ENCODE data around the gene PSMD2. TPM values are rescaled to one million over a fixed set of nuclear protein-coding genes. Genes with fewer than 3 reads are reported as not detected.

The PSMD2 gene
- total RNA-seq, 1 donor, result 364 TPM

- no peak for TF ChIP-seq CTCF (IDR thresholded peaks at IDR 0.05; ENCODE audit: insufficient read depth, low read depth, low read length)
- DNase-seq (ENCODE audit: low read depth), result no peak
- H3K4me3 ChIP-seq (ENCODE audit: low read depth, low read length), result no peak overlapping the region
Measured at GRCh38 chr3:184283681-184284080, 15.4 kb upstream of the PSMD2 start.

- peak; percentile 67 for DNase-seq (ENCODE audit: low read depth)
- no peak overlapping the region for H3K4me3 ChIP-seq (ENCODE audit: low read depth, low read length)
- peak; percentile 56 for TF ChIP-seq CTCF (IDR thresholded peaks at IDR 0.05; ENCODE audit: insufficient read depth, low read depth, low read length)
Measured at GRCh38 chr3:184284696-184285095, 14.3 kb upstream of the PSMD2 start.

- no peak overlapping the region for H3K4me3 ChIP-seq (ENCODE audit: low read depth, low read length)
Measured at GRCh38 chr3:184289426-184289938, 9.6 kb upstream of the PSMD2 start.

GRCh38 chr3:184290331-184290730 lies 8.7 kb upstream of the PSMD2 start:
- DNase-seq (ENCODE audit: low read depth), result no peak
- H3K4me3 ChIP-seq (ENCODE audit: low read depth, low read length), result no peak overlapping the region
- no peak for TF ChIP-seq CTCF (IDR thresholded peaks at IDR 0.05; ENCODE audit: insufficient read depth, low read depth, low read length)

More at GRCh38 chr3:184289426-184289938, 9.6 kb upstream of the PSMD2 start:
- peak; percentile 51 for DNase-seq (ENCODE audit: low read depth)
- TF ChIP-seq CTCF (IDR thresholded peaks at IDR 0.05; ENCODE audit: insufficient read depth, low read depth, low read length), result peak; percentile 69

GRCh38 chr3:184291044-184291737 lies 7.8 kb upstream of the PSMD2 start:
- no peak overlapping the region for H3K4me3 ChIP-seq (ENCODE audit: low read depth, low read length)
- DNase-seq (ENCODE audit: low read depth), result no peak
- no peak for TF ChIP-seq CTCF (IDR thresholded peaks at IDR 0.05; ENCODE audit: insufficient read depth, low read depth, low read length)

- no peak for TF ChIP-seq CTCF (IDR thresholded peaks at IDR 0.05; ENCODE audit: insufficient read depth, low read depth, low read length)
- DNase-seq (ENCODE audit: low read depth), result no peak
- no peak overlapping the region for H3K4me3 ChIP-seq (ENCODE audit: low read depth, low read length)
Measured at GRCh38 chr3:184291738-184292445, 7.1 kb upstream of the PSMD2 start.

All from fibroblast of villous mesenchyme (primary cell).